T-helper 1 cell treated with Interleukin-12 subunit alpha and Interleukin-12 subunit beta and Interleukin-4 antibody, amounts not matched to agents 30 ng/mL and 1 ng/mL, for 36 hours (primary cell): Measurements from ENCODE around the gene IFI30. TPM values are rescaled to one million over a fixed set of nuclear protein-coding genes. Genes with fewer than 3 reads are reported as not detected.

Source experiments
- intact Hi-C: fragments of 100-400 bp; cut with micrococcal nuclease; formaldehyde crosslinking; loops from one replicate; pipeline ENCODE4 v1.15.1; 2024
- total RNA-seq: library from RNA; stranded (reverse); gene quantifications from 2 replicates; pipeline ENCODE4 v1.2.3, GENCODE V29; 2022

The IFI30 gene
- total RNA-seq: 133 and 143 TPM in 2 replicates

GRCh38 chr19:18173572-18174288 lies at the start of gene IFI30:
Gene IFI30, plus strand, starts transcription at chr19:18173813. Its CDS starts 29 bp downstream, at chr19:18173842.
- intact Hi-C loops: loop anchor here (1.0 to 5.0 kb wide), 6 partner anchors 12 to 1171 kb away; partner anchors contain the start of genes CCDC124 and RAB3A

GRCh38 chr19:18123819-18124218 lies 49.8 kb upstream of the IFI30 start:
- intact Hi-C loops: no loop called here

- intact Hi-C loops: no loop called here
Measured at GRCh38 chr19:18126097-18126496, 47.5 kb upstream of the IFI30 start.

- intact Hi-C loops: no loop called here
Measured at GRCh38 chr19:18128044-18128443, 45.6 kb upstream of the IFI30 start.

- intact Hi-C loops: no loop called here
Measured at GRCh38 chr19:18128805-18129204, 44.8 kb upstream of the IFI30 start.

- intact Hi-C loops: no loop called here
Measured at GRCh38 chr19:18130523-18131242, 42.9 kb upstream of the IFI30 start.

- intact Hi-C loops: no loop called here
Measured at GRCh38 chr19:18131841-18132596, 41.6 kb upstream of the IFI30 start.

GRCh38 chr19:18135712-18136584 lies 37.7 kb upstream of the IFI30 start:
- intact Hi-C loops: no loop called here

- intact Hi-C loops: no loop called here
Measured at GRCh38 chr19:18137242-18137641, 36.4 kb upstream of the IFI30 start.

- intact Hi-C loops: no loop called here
Measured at GRCh38 chr19:18137657-18138339, 35.8 kb upstream of the IFI30 start.

GRCh38 chr19:18140473-18140872 lies 33.1 kb upstream of the IFI30 start:
- intact Hi-C loops: no loop called here

GRCh38 chr19:18141031-18141430 lies 32.6 kb upstream of the IFI30 start:
- intact Hi-C loops: no loop called here

- intact Hi-C loops: no loop called here
Measured at GRCh38 chr19:18143902-18144301, 29.7 kb upstream of the IFI30 start.

GRCh38 chr19:18144361-18144760 lies 29.3 kb upstream of the IFI30 start:
- intact Hi-C loops: no loop called here

GRCh38 chr19:18144906-18145305 lies 28.7 kb upstream of the IFI30 start:
- intact Hi-C loops: no loop called here

- intact Hi-C loops: no loop called here
Measured at GRCh38 chr19:18145391-18145999, 28.1 kb upstream of the IFI30 start.

- intact Hi-C loops: no loop called here
Measured at GRCh38 chr19:18147396-18147795, 26.2 kb upstream of the IFI30 start.

GRCh38 chr19:18149596-18149975 lies 24.0 kb upstream of the IFI30 start:
- intact Hi-C loops: no loop called here

- intact Hi-C loops: loop anchor here (10.0 kb wide), 1 partner anchor 296 kb away; the partner anchor contains the start of gene RPL18A
Measured at GRCh38 chr19:18150776-18151624, 22.6 kb upstream of the IFI30 start.
